Common myeloid progenitor, CD34-positive (primary cell): ENCODE data around the gene MSS51.

ENCODE experiments used
- CTCF ChIA-PET: fragments of 350-600 bp; sonication (Branson Sonifier 250); formaldehyde crosslinking; loops from one replicate; lab custom pipeline; 2021; ENCODE audit warnings: antibody characterized with exemption; lab: Charles Lee
- POLR2A ChIA-PET: fragments of 350-600 bp; sonication (Branson Sonifier 250); formaldehyde crosslinking; loops from one replicate; lab custom pipeline; 2021; ENCODE audit warnings: antibody characterized with exemption; lab: Charles Lee
- DNase-seq, 3 donors: peaks; one replicate each; pipeline versions ENCODE4 v3.0.0 to v3.0.0-alpha.2; 2013
- H3K27ac ChIP-seq, 2 experiments: 1 replicate in 1 of 2; 2 replicates in 1 of 2; pipeline ENCODE4 v1.7.0; 2013; ENCODE audit warnings: inconsistent platforms in 2 of 2, low read length in 2 of 2, mild to moderate bottlenecking in 2 of 2, low read depth in 1 of 2, moderate library complexity in 1 of 2; ENCODE audit not compliant: severe bottlenecking in 2 of 2, insufficient read depth in 1 of 2, poor library complexity in 1 of 2
- H3K27me3 ChIP-seq, 5 experiments: replicated peaks in 2 of 5; 1 replicate in 3 of 5; 2 replicates in 2 of 5; pipeline versions ENCODE4 v1.6.1 to v1.7.0; 2013; ENCODE audit warnings: low read length in 4 of 5, mild to moderate bottlenecking in 2 of 5, moderate library complexity in 2 of 5, inconsistent platforms in 1 of 5; ENCODE audit not compliant: insufficient read depth in 5 of 5, control insufficient read depth in 4 of 5
- H3K36me3 ChIP-seq, 4 experiments: 1 replicate in 2 of 4; 2 replicates in 2 of 4; pipeline versions ENCODE4 v1.6.1 to v1.7.0; 2013; ENCODE audit warnings: low read length in 3 of 4, control low read depth in 1 of 4, mild to moderate bottlenecking in 1 of 4; ENCODE audit not compliant: control insufficient read depth in 4 of 4, insufficient read depth in 4 of 4
- H3K4me1 ChIP-seq, 4 experiments: 1 replicate in 3 of 4; 2 replicates in 1 of 4; pipeline versions ENCODE4 v1.6.1 to v1.7.1; 2013; ENCODE audit warnings: low read length in 3 of 4, mild to moderate bottlenecking in 3 of 4, control low read depth in 1 of 4, inconsistent platforms in 1 of 4, moderate library complexity in 1 of 4; ENCODE audit not compliant: control insufficient read depth in 4 of 4, insufficient read depth in 4 of 4; ENCODE audit errors: control extremely low read depth in 1 of 4
- H3K4me3 ChIP-seq, 7 experiments: 1 replicate in 4 of 7; 2 replicates in 3 of 7; pipeline versions ENCODE4 v1.5.1 to v1.7.0; 2013; ENCODE audit warnings: mild to moderate bottlenecking in 7 of 7, low read length in 6 of 7, moderate library complexity in 6 of 7, inconsistent platforms in 2 of 7, low read depth in 2 of 7, control low read depth in 1 of 7; ENCODE audit not compliant: insufficient read depth in 4 of 7, control insufficient read depth in 1 of 7; ENCODE audit errors: extremely low read depth in 1 of 7
- H3K9me3 ChIP-seq, 5 experiments: 1 replicate in 4 of 5; 2 replicates in 1 of 5; pipeline versions ENCODE4 v1.6.1 to v1.7.1; 2013; ENCODE audit warnings: low read length in 4 of 5, mild to moderate bottlenecking in 2 of 5, inconsistent platforms in 1 of 5, low read depth in 1 of 5, moderate library complexity in 1 of 5; ENCODE audit not compliant: control insufficient read depth in 4 of 5, insufficient read depth in 2 of 5; ENCODE audit errors: control extremely low read depth in 1 of 5
- WGBS: methylation state at CpG from one replicate; pipeline ENCODE4 v1.1.5; 2013; ENCODE audit not compliant: insufficient coverage; 5-methylcytosine and 5-hydroxymethylcytosine counted together

MSS51 gene

DNA sequence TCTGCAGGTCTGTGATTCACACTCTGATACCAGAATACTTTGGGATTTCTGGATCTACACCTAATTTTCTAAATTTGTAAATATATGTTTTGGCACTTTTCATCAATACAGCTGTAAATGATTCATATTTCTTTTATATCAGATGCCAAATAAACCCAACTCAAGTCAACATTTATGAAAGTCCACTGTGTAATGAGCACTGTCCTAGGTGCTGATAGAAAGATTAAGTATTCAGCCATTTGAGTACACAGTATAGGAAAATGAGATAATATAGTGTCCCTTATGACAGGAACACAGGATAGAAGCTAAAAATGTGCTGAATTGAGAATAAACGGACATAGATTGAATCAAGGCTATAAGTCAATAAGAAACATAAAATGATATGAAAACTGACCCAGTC is 25.9 kb downstream of the MSS51 start:
- H3K9me3 ChIP-seq, result no peaks in the 10 kb centered on the region
- no peak overlapping the region for H3K27ac ChIP-seq
- DNase-seq, result no peak
- H3K27me3 ChIP-seq, result no peaks in the 10 kb centered on the region
- ChIA-PET CTCF (interaction anchor here (1.2 to 1.5 kb wide), 2 partner anchors 10 to 11 kb away, joined by 3 to 4 read pairs; no protein-coding TSS in a partner anchor), POLR2A (no interaction called here)
- no CpG with 5 or more reads among the region's 1 CpG for WGBS
- no peak overlapping the region for H3K4me3 ChIP-seq
- H3K4me1 ChIP-seq, result peaks cover 0 to 14% (median 5%) of the 10 kb centered on the region in 4 experiments
- peaks cover 0 to 7% (median 3%) of the 10 kb centered on the region in 4 experiments for H3K36me3 ChIP-seq

GRCh38 chr10:73406846-73407245 is 26.5 kb downstream of the MSS51 start:
- 100% methylated on average over 5 of the region's 5 CpGs for WGBS
- peaks cover 0 to 7% (median 3%) of the 10 kb centered on the region in 4 experiments for H3K36me3 ChIP-seq
- H3K9me3 ChIP-seq, result no peaks in the 10 kb centered on the region
- peaks cover 0 to 10% (median 1%) of the 10 kb centered on the region in 4 experiments for H3K4me1 ChIP-seq
- CTCF ChIA-PET, result interaction anchor here (1.2 to 1.5 kb wide), 2 partner anchors 9 to 12 kb away, joined by 3 to 4 read pairs; no protein-coding TSS in a partner anchor
- no peak for DNase-seq
- no peaks in the 10 kb centered on the region for H3K27me3 ChIP-seq
- POLR2A ChIA-PET, result no interaction called here
- no peak overlapping the region for H3K4me3 ChIP-seq
- no peak overlapping the region for H3K27ac ChIP-seq

DNA sequence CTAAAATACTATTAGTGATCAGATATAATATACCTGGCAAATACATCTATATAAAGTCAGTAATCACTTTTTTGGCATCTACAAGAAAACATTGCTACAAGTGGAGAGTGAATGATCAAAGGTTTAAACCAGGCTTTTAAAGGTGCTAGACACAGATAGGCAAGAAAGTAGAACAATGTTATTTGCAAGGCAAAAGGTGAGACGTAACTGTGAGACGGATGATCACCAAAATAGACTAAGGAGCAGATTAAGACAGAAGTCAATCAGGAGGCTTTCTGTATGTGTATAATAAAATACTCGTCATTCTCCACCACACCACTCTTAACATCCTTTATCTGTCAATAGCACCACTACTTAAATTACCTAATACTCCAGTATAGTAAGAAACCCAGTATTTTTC is 27.8 kb downstream of the MSS51 start:
- POLR2A ChIA-PET, result no interaction called here

GRCh38 chr10:73404690-73405089 is 28.7 kb downstream of the MSS51 start:
- Histone ChIP-seq H3K4me3 (no peak overlapping the region), H3K9me3 (no peaks in the 10 kb centered on the region), H3K4me1 (peaks cover 0 to 5% (median 1%) of the 10 kb centered on the region in 4 experiments), H3K27ac (no peak overlapping the region), H3K27me3 (no peaks in the 10 kb centered on the region), H3K36me3 (peaks cover 0 to 14% (median 6%) of the 10 kb centered on the region in 4 experiments)
- CTCF ChIA-PET, result no interaction called here
- POLR2A ChIA-PET, result no interaction called here
- no peak for DNase-seq
- WGBS, result 100% methylated on average over 4 of the region's 9 CpGs

More for the DNA sequence above, 27.8 kb downstream of the MSS51 start:
- Histone ChIP-seq H3K4me1 (peaks cover 0 to 8% (median 1%) of the 10 kb centered on the region in 4 experiments), H3K27ac (no peak overlapping the region), H3K36me3 (peaks cover 0 to 9% (median 4%) of the 10 kb centered on the region in 4 experiments), H3K27me3 (no peaks in the 10 kb centered on the region), H3K9me3 (no peaks in the 10 kb centered on the region), H3K4me3 (no peak overlapping the region)
- WGBS, result 100% methylated on average over 1 of the region's 3 CpGs
- CTCF ChIA-PET, result no interaction called here
- DNase-seq, result no peak

DNA sequence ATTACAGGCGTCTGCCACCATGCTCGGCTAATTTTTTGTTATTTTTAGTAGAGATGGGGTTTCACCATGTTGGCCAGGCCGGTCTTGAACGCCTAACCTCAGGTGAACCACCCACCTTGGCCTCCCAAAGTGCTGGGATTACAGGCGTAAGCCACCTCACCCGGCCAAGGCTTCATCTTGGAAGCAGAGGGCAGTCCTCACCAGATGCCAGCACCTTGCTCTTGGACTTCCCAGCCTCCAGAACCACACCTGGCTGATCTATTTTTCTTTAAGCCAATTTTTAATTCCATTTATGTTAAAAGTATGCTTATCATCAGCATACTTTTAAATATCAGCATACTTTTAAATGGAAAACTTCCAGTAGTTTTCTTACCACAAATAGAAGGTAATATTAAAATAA is 31.7 kb downstream of the MSS51 start:
- 98% methylated on average over 4 of the region's 6 CpGs for WGBS
- ChIA-PET CTCF (interaction anchor here (0.7 to 1.7 kb wide), 3 partner anchors 10 to 12 kb away, joined by 3 to 4 read pairs (median 4); partner anchors contain the start of gene ANXA7), POLR2A (no interaction called here)
- no peaks in the 10 kb centered on the region for H3K27me3 ChIP-seq
- no peak for DNase-seq
- no peaks in the 10 kb centered on the region for H3K4me1 ChIP-seq
- H3K36me3 ChIP-seq, result peaks cover 5 to 33% (median 17%) of the 10 kb centered on the region in 4 experiments
- H3K27ac ChIP-seq, result no peak overlapping the region
- no peak overlapping the region for H3K4me3 ChIP-seq
- no peaks in the 10 kb centered on the region for H3K9me3 ChIP-seq

GRCh38 chr10:73399063-73399462 is 34.3 kb downstream of the MSS51 start:
- H3K4me1 ChIP-seq, result no peaks in the 10 kb centered on the region
- CTCF ChIA-PET, result no interaction called here
- H3K4me3 ChIP-seq, result no peak overlapping the region
- H3K9me3 ChIP-seq, result no peaks in the 10 kb centered on the region
- POLR2A ChIA-PET, result no interaction called here
- H3K27ac ChIP-seq, result no peak overlapping the region
- no peaks in the 10 kb centered on the region for H3K27me3 ChIP-seq
- DNase-seq, result no peak
- WGBS, result no CpG with 5 or more reads among the region's 4 CpGs
- peaks cover 14 to 53% (median 29%) of the 10 kb centered on the region in 4 experiments for H3K36me3 ChIP-seq

GRCh38 chr10:73398024-73398423 is 35.3 kb downstream of the MSS51 start:
- ChIA-PET POLR2A (no interaction called here), CTCF (interaction anchor here (1.2 kb wide), 2 partner anchors 9 to 13 kb away, joined by 3 to 4 read pairs; no protein-coding TSS in a partner anchor)
- peaks cover 14 to 53% (median 29%) of the 10 kb centered on the region in 4 experiments for H3K36me3 ChIP-seq
- no CpG with 5 or more reads among the region's 6 CpGs for WGBS
- H3K27ac ChIP-seq, result no peak overlapping the region
- no peaks in the 10 kb centered on the region for H3K9me3 ChIP-seq
- H3K4me1 ChIP-seq, result no peaks in the 10 kb centered on the region
- no peak overlapping the region for H3K4me3 ChIP-seq
- no peaks in the 10 kb centered on the region for H3K27me3 ChIP-seq
- DNase-seq, result no peak
